Anterior cingulate cortex (tissue), 58 donors: ENCODE results near the gene ZNF831.

Experiments
- DNase-seq, 58 donors: peaks; one replicate each; lab custom pipeline; 2025; lab: John Stamatoyannopoulos, UW

The ZNF831 gene

GRCh38 chr20:59235226-59235625 lies 71.6 kb downstream of the ZNF831 start:
- DNase-seq = no peak

GRCh38 chr20:59240006-59240405 lies 76.4 kb downstream of the ZNF831 start:
- DNase-seq = no peak

GRCh38 chr20:59242714-59243626 lies 79.3 kb downstream of the ZNF831 start:
- no peak for DNase-seq

GRCh38 chr20:59246691-59247400 lies 83.2 kb downstream of the ZNF831 start:
- no peak for DNase-seq

- DNase-seq = no peak
These were observed 84.4 kb downstream of the ZNF831 start for GRCh38 chr20:59247731-59248684.

- no peak for DNase-seq
These were observed 86.7 kb downstream of the ZNF831 start for GRCh38 chr20:59250293-59250692.

- no peak for DNase-seq
These were observed 89.7 kb downstream of the ZNF831 start for GRCh38 chr20:59253325-59253724.

- no peak for DNase-seq
These were observed 90.2 kb downstream of the ZNF831 start for GRCh38 chr20:59253779-59254319.

GRCh38 chr20:59255256-59255655 lies 91.6 kb downstream of the ZNF831 start:
- DNase-seq = no peak

GRCh38 chr20:59258221-59258621 lies 94.6 kb downstream of the ZNF831 start:
- DNase-seq = no peak

GRCh38 chr20:59259946-59260345 lies 96.3 kb downstream of the ZNF831 start:
- no peak for DNase-seq

GRCh38 chr20:59265298-59265697 lies 101.7 kb downstream of the ZNF831 start:
- DNase-seq = no peak

- DNase-seq = no peak
These were observed 105.2 kb downstream of the ZNF831 start for GRCh38 chr20:59268870-59269269.

- no peak for DNase-seq
These were observed 105.9 kb downstream of the ZNF831 start for GRCh38 chr20:59269411-59270025.

GRCh38 chr20:59270380-59270779 lies 106.8 kb downstream of the ZNF831 start:
- DNase-seq = no peak

GRCh38 chr20:59273739-59274357 lies 110.2 kb downstream of the ZNF831 start:
- DNase-seq = no peak

- no peak for DNase-seq
These were observed 113.3 kb downstream of the ZNF831 start for GRCh38 chr20:59276938-59277337.

GRCh38 chr20:59284470-59284869 lies 120.8 kb downstream of the ZNF831 start:
- DNase-seq = no peak

GRCh38 chr20:59289994-59290393 lies 126.4 kb downstream of the ZNF831 start:
- no peak for DNase-seq
